Peyer's patch (tissue), 4 donors: Measurements from ENCODE around the gene PTPRM.

Source experiments
- CTCF ChIP-seq, 6 experiments: fragments of 450-650 bp in 4 of 6; fragments of 200-600 bp in 2 of 6; sonication (generic) in 1 of 6; IDR thresholded peaks; one replicate each; pipeline ENCODE4 v1.5.1; 2017 to 2019; ENCODE audit warnings: antibody characterized with exemption in 6 of 6, mild to moderate bottlenecking in 3 of 6, moderate library complexity in 1 of 6
- POLR2A ChIP-seq, 2 donors: fragments of 450-650 bp; IDR thresholded peaks; one replicate each; pipeline ENCODE4 v1.5.1; 2017; ENCODE audit warnings: antibody characterized with exemption in 2 of 2, mild to moderate bottlenecking in 2 of 2, moderate library complexity in 2 of 2

- TF ChIP-seq CTCF (IDR thresholded peaks at IDR 0.05): no peak
- no peak for TF ChIP-seq POLR2A (IDR thresholded peaks at IDR 0.05)
Measured at GRCh38 chr18:8034674-8035073, 467.6 kb downstream of the PTPRM start.
